Loucy (cell line): ENCODE results near the gene CST4.

Experiments used
- H2AFZ ChIP-seq: fragments of 200-600 bp; sonication (generic); 2 replicates; pipeline ENCODE4 v1.6.0; 2016; ENCODE audit warnings: antibody characterized with exemption, mild to moderate bottlenecking, low read length, moderate library complexity
- H3F3A ChIP-seq: fragments of 200-600 bp; 2 replicates; pipeline ENCODE4 v1.6.0; 2016; ENCODE audit warnings: antibody characterized with exemption, low read depth, mild to moderate bottlenecking
- H3K27me3 ChIP-seq: fragments of 200-600 bp; sonication (generic); 2 replicates; pipeline ENCODE4 v1.6.1; 2014; ENCODE audit warnings: low read length, mild to moderate bottlenecking; ENCODE audit not compliant: insufficient read depth, poor library complexity, severe bottlenecking
- H3K36me3 ChIP-seq: fragments of 200-600 bp; sonication (generic); 2 replicates; pipeline ENCODE4 v1.6.1; 2016; ENCODE audit warnings: low read length; ENCODE audit not compliant: insufficient read depth
- H3K4me1 ChIP-seq: fragments of 200-600 bp; sonication (generic); 2 replicates; pipeline ENCODE4 v1.5.1; 2014; ENCODE audit warnings: low read length, mild to moderate bottlenecking; ENCODE audit not compliant: insufficient read depth, poor library complexity, severe bottlenecking
- H3K4me2 ChIP-seq: fragments of 200-600 bp; sonication (generic); 2 replicates; pipeline ENCODE4 v1.6.0; 2014; ENCODE audit warnings: antibody characterized with exemption, low read length, low read depth, mild to moderate bottlenecking; ENCODE audit not compliant: poor library complexity, severe bottlenecking
- H3K4me3 ChIP-seq: fragments of 200-600 bp; sonication (generic); 2 replicates; pipeline ENCODE4 v1.5.1; 2014; ENCODE audit warnings: low read length, mild to moderate bottlenecking, mixed read lengths; ENCODE audit not compliant: poor library complexity, severe bottlenecking
- H3K79me2 ChIP-seq: fragments of 200-600 bp; sonication (generic); 2 replicates; pipeline ENCODE4 v1.6.1; 2014; ENCODE audit warnings: low read length; ENCODE audit not compliant: insufficient read depth
- H3K9ac ChIP-seq: fragments of 200-600 bp; sonication (generic); 2 replicates; pipeline ENCODE4 v1.6.0; 2014; ENCODE audit warnings: mild to moderate bottlenecking, low read depth, low read length, moderate library complexity; ENCODE audit not compliant: poor library complexity, severe bottlenecking
- H3K9me2 ChIP-seq: fragments of 200-600 bp; sonication (generic); replicated peaks from 2 replicates; pipeline ENCODE4 v1.6.1; 2016; ENCODE audit warnings: low read depth, low read length, mixed read lengths
- H3K9me3 ChIP-seq: fragments of 200-600 bp; sonication (generic); 2 replicates; pipeline ENCODE4 v1.6.1; 2014; ENCODE audit warnings: mild to moderate bottlenecking, antibody characterized with exemption, low read length, low read depth; ENCODE audit not compliant: insufficient read depth
- H4K20me1 ChIP-seq: fragments of 200-600 bp; sonication (generic); 2 replicates; pipeline ENCODE4 v1.6.0; 2014; ENCODE audit warnings: antibody characterized with exemption, low read length, mild to moderate bottlenecking; ENCODE audit not compliant: insufficient read depth, poor library complexity, severe bottlenecking
- CTCF ChIP-seq: fragments of 200-600 bp; sonication (generic); conservative IDR thresholded peaks from 2 replicates; pipeline ENCODE4 v1.5.1; 2014; ENCODE audit warnings: mild to moderate bottlenecking, antibody characterized with exemption, low read length
- EZH2phosphoT487 ChIP-seq: fragments of 200-600 bp; IDR thresholded peaks from 2 replicates; pipeline ENCODE4 v1.6.1; 2018; ENCODE audit warnings: antibody characterized with exemption, mild to moderate bottlenecking, moderate library complexity, borderline replicate concordance

CST4 gene

GRCh38 chr20:23643659-23644058, 45.2 kb downstream of the CST4 start:
- H3K4me1 ChIP-seq = peaks cover 7% of the 10 kb centered on the region

GRCh38 chr20:23641936-23642751, 46.7 kb downstream of the CST4 start:
- H3K9me2 ChIP-seq = no peaks in the 10 kb centered on the region
- no peak overlapping the region for H3K4me2 ChIP-seq
- H3K4me1 ChIP-seq = peaks cover 15% of the 10 kb centered on the region
- no peak overlapping the region for H3K4me3 ChIP-seq
- TF ChIP-seq EZH2phosphoT487 (no peak), CTCF (no peak)
- H3K36me3 ChIP-seq = no peaks in the 10 kb centered on the region
- H4K20me1 ChIP-seq = no peaks in the 10 kb centered on the region
- no peak overlapping the region for H2AFZ ChIP-seq
- no peaks in the 10 kb centered on the region for H3K27me3 ChIP-seq
- H3K79me2 ChIP-seq = no peaks in the 10 kb centered on the region; the same call in 1 of the 2 replicates
- H3K9me3 ChIP-seq = no peaks in the 10 kb centered on the region
- no peak overlapping the region for H3K9ac ChIP-seq
- H3F3A ChIP-seq = no peaks in the 10 kb centered on the region

More at GRCh38 chr20:23643659-23644058, 45.2 kb downstream of the CST4 start:
- H3K9me3 ChIP-seq = no peaks in the 10 kb centered on the region
- no peaks in the 10 kb centered on the region for H3K9me2 ChIP-seq
- TF ChIP-seq EZH2phosphoT487 = no peak
- no peak for TF ChIP-seq CTCF
- no peaks in the 10 kb centered on the region for H3F3A ChIP-seq
- no peaks in the 10 kb centered on the region for H3K79me2 ChIP-seq
- H4K20me1 ChIP-seq = no peaks in the 10 kb centered on the region
- H3K4me3 ChIP-seq = no peak overlapping the region
- no peak overlapping the region for H2AFZ ChIP-seq
- no peaks in the 10 kb centered on the region for H3K27me3 ChIP-seq
- H3K36me3 ChIP-seq = no peaks in the 10 kb centered on the region
- no peak overlapping the region for H3K4me2 ChIP-seq
- H3K9ac ChIP-seq = no peak overlapping the region

GRCh38 chr20:23640671-23641667, 47.9 kb downstream of the CST4 start:
- no peaks in the 10 kb centered on the region; the same call in 1 of the 2 replicates for H3K79me2 ChIP-seq
- no peak overlapping the region for H3K9ac ChIP-seq
- TF ChIP-seq CTCF (no peak), EZH2phosphoT487 (no peak)
- no peaks in the 10 kb centered on the region for H3K9me3 ChIP-seq
- no peak overlapping the region for H3K4me2 ChIP-seq
- H3K27me3 ChIP-seq = no peaks in the 10 kb centered on the region
- H3K4me3 ChIP-seq = no peak overlapping the region
- no peaks in the 10 kb centered on the region for H4K20me1 ChIP-seq
- H3K36me3 ChIP-seq = no peaks in the 10 kb centered on the region
- no peaks in the 10 kb centered on the region for H3F3A ChIP-seq
- peaks cover 26% of the 10 kb centered on the region for H3K4me1 ChIP-seq
- no peaks in the 10 kb centered on the region for H3K9me2 ChIP-seq
- no peak overlapping the region for H2AFZ ChIP-seq
